Measurements from ENCODE around the gene DNAI2.

DNAI2 gene

GRCh38 chr17:74332763-74333283 lies 58.8 kb downstream of the DNAI2 start:
- no peak overlapping the region for H3K4me3 ChIP-seq (ENCODE audit: low read depth, low read length)
- TF ChIP-seq CTCF (IDR thresholded peaks at IDR 0.05; ENCODE audit: low read depth, low read length), result no peak

- no peak for TF ChIP-seq CTCF (IDR thresholded peaks at IDR 0.05; ENCODE audit: low read depth, low read length)
- H3K4me3 ChIP-seq (ENCODE audit: low read depth, low read length), result no peak overlapping the region
These were observed 60.5 kb downstream of the DNAI2 start for GRCh38 chr17:74334393-74335039.

- no peak for TF ChIP-seq CTCF (IDR thresholded peaks at IDR 0.05; ENCODE audit: low read depth, low read length)
- no peak overlapping the region for H3K4me3 ChIP-seq (ENCODE audit: low read depth, low read length)
These were observed 61.6 kb downstream of the DNAI2 start for GRCh38 chr17:74335529-74336062.

- no peak for TF ChIP-seq CTCF (IDR thresholded peaks at IDR 0.05; ENCODE audit: low read depth, low read length)
- no peak overlapping the region for H3K4me3 ChIP-seq (ENCODE audit: low read depth, low read length)
These were observed 62.3 kb downstream of the DNAI2 start for GRCh38 chr17:74336307-74336706.

GRCh38 chr17:74337834-74338500 lies 63.9 kb downstream of the DNAI2 start:
- TF ChIP-seq CTCF (IDR thresholded peaks at IDR 0.05; ENCODE audit: low read depth, low read length), result no peak
- H3K4me3 ChIP-seq (ENCODE audit: low read depth, low read length), result no peak overlapping the region

GRCh38 chr17:74339537-74340195 lies 65.6 kb downstream of the DNAI2 start:
- no peak overlapping the region for H3K4me3 ChIP-seq (ENCODE audit: low read depth, low read length)
- no peak for TF ChIP-seq CTCF (IDR thresholded peaks at IDR 0.05; ENCODE audit: low read depth, low read length)
